Neutrophil (primary cell): Measurements from ENCODE around the gene WFDC9.
"Not testable (repeated sequence)": the region's sequence is repeated elsewhere in the genome, so short reads cannot be mapped to it uniquely, and the experiment has no call there.

ENCODE experiments used
- H3K27ac ChIP-seq: fragments of 200-600 bp; sonication (generic); 2 replicates; pipeline ENCODE4 v1.5.1; 2016; ENCODE audit warnings: mild to moderate bottlenecking, moderate library complexity
- H3K27me3 ChIP-seq: fragments of 200-600 bp; sonication (generic); 2 replicates; pipeline ENCODE4 v1.6.0; 2016; ENCODE audit warnings: mild to moderate bottlenecking
- H3K36me3 ChIP-seq: fragments of 200-600 bp; sonication (generic); 2 replicates; pipeline ENCODE4 v1.5.1; 2017
- H3K4me1 ChIP-seq, 2 experiments: fragments of 200-600 bp in 1 of 2; sonication (generic) in 1 of 2; 1 replicate in 1 of 2; 2 replicates in 1 of 2; pipeline versions ENCODE4 v1.5.1 to v1.6.1; 2013 to 2016; ENCODE audit warnings: low read depth in 1 of 2, low read length in 1 of 2, mild to moderate bottlenecking in 1 of 2, moderate library complexity in 1 of 2; ENCODE audit not compliant: control insufficient read depth in 1 of 2, insufficient read depth in 1 of 2
- H3K4me3 ChIP-seq, 2 experiments: fragments of 200-600 bp in 1 of 2; sonication (generic) in 1 of 2; 1 replicate in 1 of 2; 2 replicates in 1 of 2; pipeline ENCODE4 v1.5.1; 2013 to 2016; ENCODE audit warnings: low read depth in 1 of 2, low read length in 1 of 2, mild to moderate bottlenecking in 1 of 2, moderate library complexity in 1 of 2
- H3K9me3 ChIP-seq: fragments of 200-600 bp; sonication (generic); 2 replicates; pipeline ENCODE4 v1.5.1; 2016
- TF ChIP-seq, protein P1 (sequence below): fragments of 200-600 bp; sonication (generic); IDR thresholded peaks from 2 replicates; pipeline ENCODE4 v1.5.1; 2016; ENCODE audit warnings: antibody characterized with exemption

WFDC9 gene

GRCh38 chr20:45647441-45648050 lies 16.5 kb upstream of the WFDC9 start:
- Histone ChIP-seq H3K27me3 (no peaks in the 10 kb centered on the region), H3K9me3 (no peaks in the 10 kb centered on the region), H3K4me3 (no peak overlapping the region), H3K27ac (no peak overlapping the region), H3K36me3 (no peaks in the 10 kb centered on the region), H3K4me1 (no peaks in the 10 kb centered on the region)
- TF ChIP-seq, protein P1, sequence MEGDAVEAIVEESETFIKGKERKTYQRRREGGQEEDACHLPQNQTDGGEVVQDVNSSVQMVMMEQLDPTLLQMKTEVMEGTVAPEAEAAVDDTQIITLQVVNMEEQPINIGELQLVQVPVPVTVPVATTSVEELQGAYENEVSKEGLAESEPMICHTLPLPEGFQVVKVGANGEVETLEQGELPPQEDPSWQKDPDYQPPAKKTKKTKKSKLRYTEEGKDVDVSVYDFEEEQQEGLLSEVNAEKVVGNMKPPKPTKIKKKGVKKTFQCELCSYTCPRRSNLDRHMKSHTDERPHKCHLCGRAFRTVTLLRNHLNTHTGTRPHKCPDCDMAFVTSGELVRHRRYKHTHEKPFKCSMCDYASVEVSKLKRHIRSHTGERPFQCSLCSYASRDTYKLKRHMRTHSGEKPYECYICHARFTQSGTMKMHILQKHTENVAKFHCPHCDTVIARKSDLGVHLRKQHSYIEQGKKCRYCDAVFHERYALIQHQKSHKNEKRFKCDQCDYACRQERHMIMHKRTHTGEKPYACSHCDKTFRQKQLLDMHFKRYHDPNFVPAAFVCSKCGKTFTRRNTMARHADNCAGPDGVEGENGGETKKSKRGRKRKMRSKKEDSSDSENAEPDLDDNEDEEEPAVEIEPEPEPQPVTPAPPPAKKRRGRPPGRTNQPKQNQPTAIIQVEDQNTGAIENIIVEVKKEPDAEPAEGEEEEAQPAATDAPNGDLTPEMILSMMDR = no peak

DNA sequence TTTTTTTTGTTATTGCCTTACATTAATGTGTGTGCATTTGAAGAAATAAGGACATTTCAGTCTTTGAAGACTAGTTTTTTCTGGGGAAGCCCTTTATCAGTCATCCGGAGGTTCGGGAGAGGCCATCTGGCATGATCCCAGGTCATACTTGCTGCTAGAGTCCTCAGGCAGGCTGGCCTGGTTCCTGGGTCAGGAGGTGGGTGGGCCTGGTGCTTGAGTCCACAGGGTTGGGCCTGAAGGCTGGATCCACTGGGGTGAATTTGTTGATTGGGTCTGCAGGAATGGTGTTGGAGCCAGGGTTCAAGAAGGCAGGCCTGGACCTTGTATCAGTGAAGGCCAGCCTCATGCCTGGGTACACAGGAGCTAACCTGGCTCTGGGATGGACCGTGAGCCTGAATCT lies 15.8 kb upstream of the WFDC9 start:
- Histone ChIP-seq H3K27me3 (no peaks in the 10 kb centered on the region), H3K27ac (no peak overlapping the region), H3K9me3 (no peaks in the 10 kb centered on the region), H3K4me3 (no peak overlapping the region), H3K36me3 (no peaks in the 10 kb centered on the region), H3K4me1 (no peaks in the 10 kb centered on the region)
- TF ChIP-seq, protein P1 = no peak

DNA sequence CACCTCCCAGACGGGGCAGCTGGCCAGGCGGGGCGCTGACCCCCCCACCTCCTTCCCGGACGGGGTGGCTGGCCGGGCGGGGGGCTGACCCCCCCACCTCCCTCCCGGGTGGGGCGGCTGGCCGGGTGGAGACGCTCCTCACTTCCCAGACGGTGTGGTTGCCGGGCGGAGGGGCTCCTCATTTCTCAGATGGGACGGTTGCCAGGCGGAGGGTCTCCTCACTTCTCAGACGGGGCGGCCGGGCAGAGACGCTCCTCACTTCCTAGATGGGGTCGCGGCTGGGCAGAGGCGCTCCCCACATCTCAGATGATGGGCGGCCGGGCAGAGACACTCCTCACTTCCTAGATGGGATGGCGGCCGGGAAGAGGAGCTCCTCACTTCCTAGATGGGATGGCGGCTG lies 14.8 kb upstream of the WFDC9 start:
- H3K27me3 ChIP-seq, H3K36me3 ChIP-seq, H3K4me3 ChIP-seq, H3K9me3 ChIP-seq, H3K27ac ChIP-seq, H3K4me1 ChIP-seq: not testable (repeated sequence)

DNA sequence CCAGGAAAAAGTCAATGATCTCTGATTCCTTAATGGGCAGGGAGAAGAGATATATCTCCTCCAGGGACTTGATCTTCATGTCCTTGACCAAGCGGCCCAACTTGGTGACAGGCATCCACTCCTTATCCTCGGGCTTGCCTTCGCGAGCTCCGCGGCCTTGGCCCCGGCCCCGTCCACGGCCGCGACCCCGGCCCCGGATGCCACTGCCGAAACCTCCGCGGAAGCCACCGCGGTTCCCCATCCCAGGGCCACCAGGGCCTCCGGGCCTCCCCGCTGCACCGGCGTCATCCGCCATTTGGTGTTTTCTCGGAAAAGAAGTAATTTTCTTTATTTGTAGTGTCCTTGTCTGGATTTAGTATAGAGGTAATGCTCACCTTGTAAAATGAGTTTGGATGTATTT lies 10.0 kb upstream of the WFDC9 start:
- not testable (repeated sequence) for H3K27ac ChIP-seq, H3K9me3 ChIP-seq, H3K4me1 ChIP-seq, H3K4me3 ChIP-seq, H3K27me3 ChIP-seq, H3K36me3 ChIP-seq

- Histone ChIP-seq H3K36me3 (no peaks in the 10 kb centered on the region), H3K9me3 (no peaks in the 10 kb centered on the region), H3K4me1 (no peaks in the 10 kb centered on the region), H3K4me3 (no peak overlapping the region), H3K27me3 (peaks cover 13% of the 10 kb centered on the region), H3K27ac (no peak overlapping the region)
- TF ChIP-seq, protein P1 = no peak
These were observed 8.6 kb upstream of the WFDC9 start for GRCh38 chr20:45639687-45640086.

- H3K36me3 ChIP-seq = no peaks in the 10 kb centered on the region
- H3K27me3 ChIP-seq = peaks cover 13% of the 10 kb centered on the region
- TF ChIP-seq, protein P1 = no peak
- no peak overlapping the region for H3K4me3 ChIP-seq
- no peaks in the 10 kb centered on the region for H3K9me3 ChIP-seq
- no peaks in the 10 kb centered on the region for H3K4me1 ChIP-seq
- H3K27ac ChIP-seq = no peak overlapping the region
These were observed 5.4 kb upstream of the WFDC9 start for GRCh38 chr20:45636513-45636912.

GRCh38 chr20:45630371-45630770 lies 713 bp downstream of the WFDC9 start:
- no peaks in the 10 kb centered on the region for H3K36me3 ChIP-seq
- TF ChIP-seq, protein P1 = no peak
- peaks cover 2% of the 10 kb centered on the region for H3K27me3 ChIP-seq
- no peak overlapping the region for H3K4me3 ChIP-seq
- H3K4me1 ChIP-seq = no peaks in the 10 kb centered on the region
- H3K9me3 ChIP-seq = no peaks in the 10 kb centered on the region
- H3K27ac ChIP-seq = no peak overlapping the region
